Endodermal cell (in vitro differentiated cells): Measurements from ENCODE around the gene CEP170B. TPM values are rescaled to one million over a fixed set of nuclear protein-coding genes. Genes with fewer than 3 reads are reported as not detected.

Experiments used
- DNase-seq: peaks from one replicate; pipeline ENCODE4 v3.0.0-alpha.2; 2017
- H3K27ac ChIP-seq: 2 replicates; pipeline ENCODE4 v1.5.1; 2013; ENCODE audit warnings: mild to moderate bottlenecking, low read depth, low read length, moderate library complexity
- H3K27me3 ChIP-seq: 2 replicates; pipeline ENCODE4 v1.6.1; 2013; ENCODE audit warnings: mild to moderate bottlenecking, low read length, moderate library complexity; ENCODE audit not compliant: insufficient read depth, control insufficient read depth, poor library complexity, severe bottlenecking
- H3K36me3 ChIP-seq: 2 replicates; pipeline ENCODE4 v1.7.0; 2013; ENCODE audit warnings: mild to moderate bottlenecking, low read length, moderate library complexity; ENCODE audit not compliant: control insufficient read depth, insufficient read depth
- H3K4me1 ChIP-seq: one replicate; pipeline ENCODE4 v1.7.0; 2013; ENCODE audit warnings: low read length; ENCODE audit not compliant: control insufficient read depth, insufficient read depth
- H3K4me3 ChIP-seq: 2 replicates; pipeline ENCODE4 v1.5.1; 2013; ENCODE audit warnings: mild to moderate bottlenecking, low read length, moderate library complexity
- H3K9ac ChIP-seq: 2 replicates; pipeline ENCODE4 v1.6.1; 2013; ENCODE audit warnings: mild to moderate bottlenecking, low read length, moderate library complexity; ENCODE audit not compliant: poor library complexity, severe bottlenecking; ENCODE audit errors: extremely low read depth
- H3K9me3 ChIP-seq: 2 replicates; pipeline ENCODE4 v1.6.1; 2013; ENCODE audit warnings: mild to moderate bottlenecking, low read length, moderate library complexity; ENCODE audit not compliant: control insufficient read depth
- H3K27ac Mint-ChIP-seq: 2 replicates; pipeline ENCODE4 v1.8.0; 2020; ENCODE audit warnings: mixed read lengths
- H3K27me3 Mint-ChIP-seq: 2 replicates; pipeline ENCODE4 v1.8.0; 2021; ENCODE audit warnings: mild to moderate bottlenecking, mixed read lengths; ENCODE audit not compliant: insufficient read depth
- H3K36me3 Mint-ChIP-seq: 2 replicates; pipeline ENCODE4 v1.8.0; 2020; ENCODE audit warnings: low read depth, mixed read lengths
- H3K4me1 Mint-ChIP-seq: 2 replicates; pipeline ENCODE4 v1.8.0; 2020; ENCODE audit warnings: mixed read lengths
- H3K4me3 Mint-ChIP-seq: 2 replicates; pipeline ENCODE4 v1.8.0; 2020; ENCODE audit warnings: mild to moderate bottlenecking, moderate library complexity, mixed read lengths
- H3K9me3 Mint-ChIP-seq: 2 replicates; pipeline ENCODE4 v1.8.0; 2020; ENCODE audit warnings: mild to moderate bottlenecking, mixed read lengths
- WGBS, 2 experiments: methylation state at CpG; one replicate each; pipeline versions ENCODE4 v1.1.5 to v1.1.7; 2013; ENCODE audit warnings: missing lambda C conversion rate in 2 of 2, mixed read lengths in 1 of 2; ENCODE audit not compliant: insufficient coverage in 1 of 2, insufficient read length in 1 of 2; 5-methylcytosine and 5-hydroxymethylcytosine counted together
- total RNA-seq, 2 donors: library from RNA; stranded (reverse); fragmentation: NEBNext Ultra II Directional in 1 of 2; extraction: Animal tissue kit (Norgen Biotek cat#: 25700) in 1 of 2; gene quantifications; 2 replicates in 1 of 2; 3 replicates in 1 of 2; pipeline ENCODE4 v1.2.1, GENCODE V29; 2021
- TF ChIP-seq, protein P1 (sequence below): fragments of 200-600 bp; sonication (generic); conservative IDR thresholded peaks from 2 replicates; pipeline ENCODE4 v1.5.0; 2021; ENCODE audit warnings: antibody characterized with exemption, mild to moderate bottlenecking

Gene CEP170B
- total RNA-seq, 2 donors from 2014 or later, result 38.9 to 43.1 TPM

DNA sequence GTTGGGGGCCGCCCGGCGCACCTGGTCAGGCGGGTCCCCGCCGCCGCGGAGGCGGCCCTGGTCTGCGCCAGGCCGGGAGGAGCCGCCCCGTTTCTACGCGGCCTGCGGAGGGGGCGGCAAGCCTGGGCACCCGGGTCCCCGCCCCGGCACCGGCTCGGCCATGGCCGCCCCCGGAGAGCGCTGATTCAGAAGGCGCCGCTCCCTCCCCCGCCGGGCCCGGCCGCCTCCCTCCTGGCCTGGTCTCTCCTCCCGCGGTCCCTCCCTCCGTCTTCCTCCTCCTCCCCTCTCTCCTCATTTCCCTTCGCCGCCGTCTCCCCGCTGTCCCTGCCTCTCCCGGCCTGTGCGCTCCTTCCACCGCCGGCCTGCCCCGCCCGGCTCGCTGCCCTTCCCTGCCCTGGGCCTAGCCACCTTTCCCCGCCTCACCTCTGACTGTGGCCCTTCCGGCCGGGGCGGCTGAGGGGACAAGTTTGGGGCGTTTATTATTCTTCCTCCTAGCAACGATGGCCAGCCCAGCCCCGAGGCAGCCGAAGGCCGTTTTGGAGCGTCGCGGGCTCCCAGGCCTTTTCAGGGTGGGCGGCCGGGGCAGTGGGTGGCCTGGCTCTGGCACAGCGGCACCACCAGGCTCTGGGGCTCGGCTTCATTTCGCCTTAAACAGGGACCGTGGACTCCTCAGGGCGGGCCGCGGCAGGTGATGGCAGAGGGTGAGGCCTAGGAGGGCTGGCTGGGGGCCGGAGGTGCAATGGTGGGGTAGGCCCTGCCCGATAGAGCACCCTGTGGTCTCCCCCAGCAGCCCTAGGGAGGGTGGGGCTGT, 768 bp downstream of the CEP170B start:
- Mint-ChIP-seq H3K27ac (no peak overlapping the region), H3K4me3 (peak overlapping the region; percentile 77), H3K36me3 (peaks cover 5% of the 10 kb centered on the region), H3K9me3 (no peaks in the 10 kb centered on the region), H3K4me1 (peaks cover 3% of the 10 kb centered on the region), H3K27me3 (no peaks in the 10 kb centered on the region)
- H3K9ac ChIP-seq, result peak overlapping the region; percentile 38
- no peaks in the 10 kb centered on the region for H3K4me1 ChIP-seq
- DNase-seq, result peak; percentile 89
- peaks cover 11% of the 10 kb centered on the region for H3K27me3 ChIP-seq
- TF ChIP-seq, protein P1, sequence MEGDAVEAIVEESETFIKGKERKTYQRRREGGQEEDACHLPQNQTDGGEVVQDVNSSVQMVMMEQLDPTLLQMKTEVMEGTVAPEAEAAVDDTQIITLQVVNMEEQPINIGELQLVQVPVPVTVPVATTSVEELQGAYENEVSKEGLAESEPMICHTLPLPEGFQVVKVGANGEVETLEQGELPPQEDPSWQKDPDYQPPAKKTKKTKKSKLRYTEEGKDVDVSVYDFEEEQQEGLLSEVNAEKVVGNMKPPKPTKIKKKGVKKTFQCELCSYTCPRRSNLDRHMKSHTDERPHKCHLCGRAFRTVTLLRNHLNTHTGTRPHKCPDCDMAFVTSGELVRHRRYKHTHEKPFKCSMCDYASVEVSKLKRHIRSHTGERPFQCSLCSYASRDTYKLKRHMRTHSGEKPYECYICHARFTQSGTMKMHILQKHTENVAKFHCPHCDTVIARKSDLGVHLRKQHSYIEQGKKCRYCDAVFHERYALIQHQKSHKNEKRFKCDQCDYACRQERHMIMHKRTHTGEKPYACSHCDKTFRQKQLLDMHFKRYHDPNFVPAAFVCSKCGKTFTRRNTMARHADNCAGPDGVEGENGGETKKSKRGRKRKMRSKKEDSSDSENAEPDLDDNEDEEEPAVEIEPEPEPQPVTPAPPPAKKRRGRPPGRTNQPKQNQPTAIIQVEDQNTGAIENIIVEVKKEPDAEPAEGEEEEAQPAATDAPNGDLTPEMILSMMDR, result no peak
- 4 to 5% methylated on average over 18 to 68 of the region's 68 CpGs for WGBS, 2 experiments
- no peaks in the 10 kb centered on the region for H3K9me3 ChIP-seq
- H3K36me3 ChIP-seq, result peaks cover 4% of the 10 kb centered on the region
- H3K27ac ChIP-seq, result no peak overlapping the region
- H3K4me3 ChIP-seq, result peak overlapping the region; percentile 82

DNA sequence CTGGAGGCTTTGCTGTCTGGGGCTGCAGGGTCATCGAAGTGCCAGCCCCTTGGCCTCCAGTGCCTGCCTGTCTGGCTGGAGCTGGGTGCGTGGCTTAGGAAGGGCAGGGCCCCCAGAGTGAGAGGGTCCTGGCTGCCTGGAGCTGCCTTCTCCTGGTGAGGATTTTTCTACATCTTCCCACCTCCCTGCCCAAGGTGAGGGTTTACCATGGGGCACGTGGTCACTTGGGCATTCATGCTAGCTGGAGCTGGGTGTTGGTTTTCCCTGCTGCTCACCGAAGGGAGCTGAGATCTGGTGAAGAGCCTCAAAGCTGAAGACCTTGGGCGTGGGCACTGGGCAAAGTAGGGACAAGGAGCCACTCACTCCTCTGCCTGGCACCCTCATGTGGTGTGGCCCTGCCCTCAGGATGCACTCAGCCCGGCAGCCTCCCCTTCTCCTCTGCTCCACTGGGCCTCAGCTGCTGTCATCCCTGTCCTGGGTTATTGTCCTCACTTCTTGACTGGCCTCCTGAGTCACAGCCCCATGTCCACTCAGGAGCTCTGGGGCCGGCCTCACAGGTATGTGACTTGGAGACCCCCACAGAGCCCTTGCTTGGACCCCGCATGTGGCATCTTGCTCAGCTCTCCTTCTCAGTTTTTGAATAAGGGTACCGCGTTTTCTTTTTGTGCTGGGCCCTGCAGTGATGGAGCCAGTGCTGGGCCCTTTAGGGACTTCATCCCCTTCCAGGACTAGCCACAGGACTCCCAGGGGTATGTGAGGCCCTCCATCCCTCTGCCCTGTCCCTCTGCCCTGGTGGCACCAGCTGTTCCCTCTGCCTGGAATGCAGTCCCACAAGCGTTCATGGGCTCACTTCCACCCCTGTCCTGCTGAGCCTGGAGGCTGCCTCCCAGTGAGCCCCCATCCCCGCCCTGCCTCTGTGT, 1.6 kb downstream of the CEP170B start:
- Histone ChIP-seq H3K4me1 (no peaks in the 10 kb centered on the region), H3K9me3 (no peaks in the 10 kb centered on the region), H3K4me3 (peak overlapping the region; percentile 82), H3K36me3 (peaks cover 4% of the 10 kb centered on the region), H3K9ac (peak overlapping the region; percentile 38), H3K27ac (no peak overlapping the region), H3K27me3 (peaks cover 11% of the 10 kb centered on the region)
- no peaks in the 10 kb centered on the region for H3K27me3 Mint-ChIP-seq
- TF ChIP-seq, protein P1, result no peak
- peaks cover 5% of the 10 kb centered on the region for H3K36me3 Mint-ChIP-seq
- WGBS, 2 experiments, result 89 to 91% methylated on average over 12 of the region's 12 CpGs
- peaks cover 3% of the 10 kb centered on the region for H3K4me1 Mint-ChIP-seq
- DNase-seq, result no peak
- peak overlapping the region; percentile 77 for H3K4me3 Mint-ChIP-seq
- no peaks in the 10 kb centered on the region for H3K9me3 Mint-ChIP-seq
- H3K27ac Mint-ChIP-seq, result no peak overlapping the region

DNA sequence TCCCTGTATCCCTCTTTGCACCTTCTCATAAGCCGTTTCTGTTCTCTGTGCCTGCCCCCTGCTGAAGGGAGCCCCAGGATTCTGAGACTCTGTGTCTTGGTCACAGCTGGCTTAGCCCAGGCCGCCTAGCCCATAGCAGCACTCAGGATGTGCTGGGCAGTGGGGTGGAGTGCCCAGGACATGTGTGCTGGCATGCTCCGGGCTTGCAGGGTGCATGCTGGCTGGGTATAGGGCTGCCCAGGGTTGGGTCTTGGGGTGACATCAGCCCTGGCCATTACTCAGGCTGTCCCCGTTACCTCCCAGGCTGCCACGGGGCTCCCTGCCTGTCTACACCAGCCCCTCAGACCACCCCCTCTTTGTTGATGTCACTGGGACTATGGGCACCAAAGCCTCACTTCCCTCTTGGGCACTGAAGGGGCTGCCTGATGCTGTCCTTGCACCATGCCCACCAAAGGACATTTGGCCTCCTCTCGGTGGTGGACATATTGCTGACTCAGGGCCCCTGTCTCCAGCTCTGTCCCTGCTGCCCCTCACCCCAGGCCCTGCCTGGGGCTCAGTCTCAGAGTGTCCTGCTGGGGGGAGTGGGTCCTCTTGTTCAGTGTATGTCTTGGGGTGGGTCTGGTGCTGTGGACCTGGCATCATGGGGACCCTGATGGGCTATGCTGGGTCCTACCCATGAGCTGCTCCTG, 2.4 kb downstream of the CEP170B start:
- Histone ChIP-seq H3K27ac (no peak overlapping the region), H3K4me3 (no peak overlapping the region), H3K9ac (no peak overlapping the region), H3K9me3 (no peaks in the 10 kb centered on the region), H3K4me1 (no peaks in the 10 kb centered on the region), H3K36me3 (peaks cover 4% of the 10 kb centered on the region), H3K27me3 (peaks cover 11% of the 10 kb centered on the region)
- DNase-seq, result no peak
- Mint-ChIP-seq H3K27ac (no peak overlapping the region), H3K27me3 (no peaks in the 10 kb centered on the region), H3K4me3 (peak overlapping the region; percentile 77), H3K36me3 (peaks cover 5% of the 10 kb centered on the region), H3K9me3 (no peaks in the 10 kb centered on the region), H3K4me1 (peaks cover 5% of the 10 kb centered on the region)
- TF ChIP-seq, protein P1, result no peak
- WGBS, 2 experiments, result 95 to 96% methylated on average over 4 to 6 of the region's 6 CpGs
